GM18520 (cell line): ENCODE results near the gene MEF2A.

Source experiments
- ATAC-seq: cut with Tn5 transposase; IDR thresholded peaks from one replicate; pipeline ENCODE4 v1.9.1; 2021; ENCODE audit not compliant: unreplicated experiment

Gene MEF2A

GRCh38 chr15:99753066-99753465 is 187.3 kb downstream of the MEF2A start:
- no peak for ATAC-seq

- ATAC-seq = peak; percentile 75
Observed at GRCh38 chr15:99755692-99756409, 190.1 kb downstream of the MEF2A start.

GRCh38 chr15:99762288-99762687 is 196.5 kb downstream of the MEF2A start:
- no peak for ATAC-seq

GRCh38 chr15:99763827-99764226 is 198.0 kb downstream of the MEF2A start:
- ATAC-seq = no peak

GRCh38 chr15:99764522-99764921 is 198.7 kb downstream of the MEF2A start:
- ATAC-seq = no peak
